ENCODE measurements around the gene PHF21A. TPM values are rescaled to one million over a fixed set of nuclear protein-coding genes. Genes with fewer than 3 reads are reported as not detected.

Gene PHF21A
- total RNA-seq, 2 donors from 2014 or later, result 27.6 to 35.5 TPM

DNA sequence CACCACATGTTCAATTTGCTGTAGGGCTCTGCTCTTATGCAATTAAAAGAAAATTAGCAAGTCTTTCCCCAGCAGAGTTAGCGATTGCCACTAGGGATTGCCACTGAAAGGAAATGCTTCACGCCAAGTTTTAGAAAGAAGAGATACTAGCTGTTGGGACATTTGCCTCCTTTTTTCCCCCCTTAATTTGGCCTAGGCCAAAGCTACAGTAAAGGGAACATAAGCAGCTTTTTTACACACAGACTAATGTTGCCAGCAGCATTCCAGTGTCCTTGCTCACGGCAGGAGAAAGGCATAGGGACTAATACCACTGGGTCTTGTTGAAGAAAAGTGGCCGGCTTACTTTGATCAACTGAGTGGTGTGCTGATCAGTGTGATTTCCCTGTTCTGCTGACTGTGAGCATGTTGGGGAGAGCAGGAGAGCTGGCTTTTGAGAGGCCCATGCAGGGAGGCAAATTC lies 71.2 kb downstream of the PHF21A start:
- peaks cover 0 to 27% of the 10 kb centered on the region in 2 donors for H3K4me1 ChIP-seq
- H3K27me3 ChIP-seq, result no peaks in the 10 kb centered on the region
- no peak for DNase-seq (ENCODE audit: low spot score)
- no peak overlapping the region for H3K4me3 ChIP-seq
- no peaks in the 10 kb centered on the region for H3K36me3 ChIP-seq
- TF ChIP-seq, protein P1, sequence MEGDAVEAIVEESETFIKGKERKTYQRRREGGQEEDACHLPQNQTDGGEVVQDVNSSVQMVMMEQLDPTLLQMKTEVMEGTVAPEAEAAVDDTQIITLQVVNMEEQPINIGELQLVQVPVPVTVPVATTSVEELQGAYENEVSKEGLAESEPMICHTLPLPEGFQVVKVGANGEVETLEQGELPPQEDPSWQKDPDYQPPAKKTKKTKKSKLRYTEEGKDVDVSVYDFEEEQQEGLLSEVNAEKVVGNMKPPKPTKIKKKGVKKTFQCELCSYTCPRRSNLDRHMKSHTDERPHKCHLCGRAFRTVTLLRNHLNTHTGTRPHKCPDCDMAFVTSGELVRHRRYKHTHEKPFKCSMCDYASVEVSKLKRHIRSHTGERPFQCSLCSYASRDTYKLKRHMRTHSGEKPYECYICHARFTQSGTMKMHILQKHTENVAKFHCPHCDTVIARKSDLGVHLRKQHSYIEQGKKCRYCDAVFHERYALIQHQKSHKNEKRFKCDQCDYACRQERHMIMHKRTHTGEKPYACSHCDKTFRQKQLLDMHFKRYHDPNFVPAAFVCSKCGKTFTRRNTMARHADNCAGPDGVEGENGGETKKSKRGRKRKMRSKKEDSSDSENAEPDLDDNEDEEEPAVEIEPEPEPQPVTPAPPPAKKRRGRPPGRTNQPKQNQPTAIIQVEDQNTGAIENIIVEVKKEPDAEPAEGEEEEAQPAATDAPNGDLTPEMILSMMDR (IDR thresholded peaks at IDR 0.05), result no peak
- H3K27ac ChIP-seq, result peak overlapping the region in 1 of 2 donors; percentile 29
- no peaks in the 10 kb centered on the region for H3K9me3 ChIP-seq

DNA sequence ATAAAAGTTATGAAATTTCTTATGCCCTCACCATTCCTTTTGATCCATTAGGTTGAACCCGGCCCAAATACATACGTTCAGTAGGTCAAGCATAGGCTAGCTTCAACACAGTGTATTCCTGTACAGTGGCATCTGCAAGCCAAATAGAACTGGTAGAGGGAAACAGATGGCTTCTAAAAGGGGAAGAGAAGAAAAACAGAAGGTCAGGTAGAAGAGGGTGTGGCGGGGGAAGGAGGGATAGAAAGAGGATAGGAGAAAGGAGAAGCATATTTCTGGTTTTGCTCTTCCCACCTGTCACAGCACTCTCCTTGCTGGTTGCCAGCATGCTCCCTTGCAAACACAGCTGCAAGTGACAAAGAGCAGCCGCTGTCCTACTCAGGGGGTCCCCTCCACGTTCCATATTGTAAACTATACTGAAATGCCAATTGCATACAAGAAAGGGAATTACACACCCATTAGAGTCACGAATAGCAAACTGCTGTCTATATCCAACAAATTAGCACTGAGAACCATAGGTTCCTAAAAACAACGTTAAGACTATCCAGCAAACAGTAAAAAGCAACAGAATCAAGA lies 71.8 kb downstream of the PHF21A start:
- Histone ChIP-seq H3K9me3 (no peaks in the 10 kb centered on the region), H3K4me3 (no peak overlapping the region), H3K36me3 (no peaks in the 10 kb centered on the region), H3K27ac (no peak overlapping the region), H3K4me1 (peaks cover 0 to 27% of the 10 kb centered on the region in 2 donors), H3K27me3 (no peaks in the 10 kb centered on the region)
- TF ChIP-seq, protein P1 (IDR thresholded peaks at IDR 0.05), result no peak
- no peak for DNase-seq (ENCODE audit: low spot score)

- no peak overlapping the region for H3K27ac ChIP-seq
- peaks cover 0 to 27% of the 10 kb centered on the region in 2 donors for H3K4me1 ChIP-seq
- TF ChIP-seq, protein P1 (IDR thresholded peaks at IDR 0.05), result no peak
Measured at GRCh38 chr11:46048198-46048597, 73.1 kb downstream of the PHF21A start.

GRCh38 chr11:46047520-46047919 lies 73.7 kb downstream of the PHF21A start:
- no peak overlapping the region for H3K27ac ChIP-seq
- no peaks in the 10 kb centered on the region for H3K27me3 ChIP-seq
- H3K36me3 ChIP-seq, result no peaks in the 10 kb centered on the region
- H3K4me3 ChIP-seq, result no peak overlapping the region
- no peaks in the 10 kb centered on the region for H3K9me3 ChIP-seq
- TF ChIP-seq, protein P1 (IDR thresholded peaks at IDR 0.05), result no peak
- no peak for DNase-seq (ENCODE audit: low spot score)
- peaks cover 0 to 27% of the 10 kb centered on the region in 2 donors for H3K4me1 ChIP-seq

More at GRCh38 chr11:46048198-46048597, 73.1 kb downstream of the PHF21A start:
- Histone ChIP-seq H3K27me3 (no peaks in the 10 kb centered on the region), H3K36me3 (no peaks in the 10 kb centered on the region), H3K9me3 (no peaks in the 10 kb centered on the region), H3K4me3 (no peak overlapping the region)
- no peak for DNase-seq (ENCODE audit: low spot score)

GRCh38 chr11:46045811-46046210 lies 75.4 kb downstream of the PHF21A start:
- H3K4me1 ChIP-seq, result peaks cover 0 to 25% of the 10 kb centered on the region in 2 donors

More at GRCh38 chr11:46045811-46046210, 75.4 kb downstream of the PHF21A start:
- no peak overlapping the region for H3K4me3 ChIP-seq
- H3K36me3 ChIP-seq, result no peaks in the 10 kb centered on the region
- no peak overlapping the region for H3K27ac ChIP-seq
- TF ChIP-seq, protein P1 (IDR thresholded peaks at IDR 0.05), result no peak
- H3K9me3 ChIP-seq, result no peaks in the 10 kb centered on the region
- H3K27me3 ChIP-seq, result no peaks in the 10 kb centered on the region
- no peak for DNase-seq (ENCODE audit: low spot score)

Data from right atrium auricular region (tissue), 2 donors.